Endothelial cell of umbilical vein (primary cell): ENCODE results near the gene RPA1.

Experiments used
- EZH2 ChIP-seq: IDR thresholded peaks from 2 replicates; pipeline ENCODE4 v1.6.1; 2012; ENCODE audit warnings: borderline replicate concordance, low read depth, mild to moderate bottlenecking, moderate library complexity, low read length, inconsistent platforms; ENCODE audit not compliant: severe bottlenecking
- FOS ChIP-seq: IDR thresholded peaks from 2 replicates; pipeline ENCODE4 v1.6.1; 2011; ENCODE audit warnings: mild to moderate bottlenecking, low read length, moderate library complexity, borderline replicate concordance; ENCODE audit not compliant: insufficient read depth
- JUN ChIP-seq: IDR thresholded peaks from 2 replicates; pipeline ENCODE4 v1.6.1; 2011; ENCODE audit warnings: borderline replicate concordance, low read depth; ENCODE audit not compliant: insufficient read length, insufficient read depth
- MYC ChIP-seq: IDR thresholded peaks from one replicate; pipeline ENCODE4 v1.6.1; 2011; ENCODE audit warnings: mild to moderate bottlenecking, low read depth, low read length
- POLR2A ChIP-seq: IDR thresholded peaks from 2 replicates; pipeline ENCODE4 v1.6.1; 2012; ENCODE audit warnings: low read depth, mild to moderate bottlenecking, control low read depth, low read length
- POLR2AphosphoS5 ChIP-seq: IDR thresholded peaks from 2 replicates; pipeline ENCODE4 v1.6.1; 2012; ENCODE audit warnings: low read depth, mild to moderate bottlenecking, control low read depth, low read length, moderate library complexity; ENCODE audit not compliant: insufficient read depth
- TF ChIP-seq, protein P1 (sequence below), 2 donors: IDR thresholded peaks; 1 replicate in 1 of 2; 2 replicates in 1 of 2; pipeline ENCODE4 v1.5.1; 2011; ENCODE audit warnings: low read length in 2 of 2, mild to moderate bottlenecking in 2 of 2, moderate library complexity in 2 of 2, control low read depth in 1 of 2, inconsistent platforms in 1 of 2, low read depth in 1 of 2; ENCODE audit not compliant: insufficient read depth in 1 of 2; ENCODE audit errors: extremely low read depth in 1 of 2
- TF ChIP-seq, protein P2 (sequence below): IDR thresholded peaks from 2 replicates; pipeline ENCODE4 v1.6.1; 2011; ENCODE audit not compliant: insufficient read depth, insufficient read length

DNA sequence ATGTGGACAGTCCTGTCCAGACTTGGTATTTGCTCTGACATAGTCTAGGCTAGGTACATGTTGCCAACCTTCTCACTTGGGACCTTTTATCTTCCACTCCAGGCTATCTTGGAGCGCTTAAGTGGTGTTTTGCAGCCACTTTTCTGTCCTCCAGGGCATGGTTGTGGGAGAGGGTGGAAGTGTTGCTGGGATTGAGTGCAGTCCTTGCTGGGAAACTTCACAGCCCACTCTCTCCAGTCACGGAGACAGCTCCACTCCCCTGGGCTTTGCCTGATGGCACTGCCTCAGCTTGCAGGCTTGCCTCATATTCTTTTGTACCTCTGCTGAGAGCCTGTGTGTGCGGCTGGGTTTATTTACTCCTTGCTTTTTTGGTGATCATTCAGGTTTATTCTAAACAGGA is 17.4 kb downstream of the RPA1 start:
- TF ChIP-seq, protein P1, sequence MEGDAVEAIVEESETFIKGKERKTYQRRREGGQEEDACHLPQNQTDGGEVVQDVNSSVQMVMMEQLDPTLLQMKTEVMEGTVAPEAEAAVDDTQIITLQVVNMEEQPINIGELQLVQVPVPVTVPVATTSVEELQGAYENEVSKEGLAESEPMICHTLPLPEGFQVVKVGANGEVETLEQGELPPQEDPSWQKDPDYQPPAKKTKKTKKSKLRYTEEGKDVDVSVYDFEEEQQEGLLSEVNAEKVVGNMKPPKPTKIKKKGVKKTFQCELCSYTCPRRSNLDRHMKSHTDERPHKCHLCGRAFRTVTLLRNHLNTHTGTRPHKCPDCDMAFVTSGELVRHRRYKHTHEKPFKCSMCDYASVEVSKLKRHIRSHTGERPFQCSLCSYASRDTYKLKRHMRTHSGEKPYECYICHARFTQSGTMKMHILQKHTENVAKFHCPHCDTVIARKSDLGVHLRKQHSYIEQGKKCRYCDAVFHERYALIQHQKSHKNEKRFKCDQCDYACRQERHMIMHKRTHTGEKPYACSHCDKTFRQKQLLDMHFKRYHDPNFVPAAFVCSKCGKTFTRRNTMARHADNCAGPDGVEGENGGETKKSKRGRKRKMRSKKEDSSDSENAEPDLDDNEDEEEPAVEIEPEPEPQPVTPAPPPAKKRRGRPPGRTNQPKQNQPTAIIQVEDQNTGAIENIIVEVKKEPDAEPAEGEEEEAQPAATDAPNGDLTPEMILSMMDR (IDR thresholded peaks at IDR 0.05; ENCODE audit: extremely low read depth in 1 of 2, insufficient read depth in 1 of 2, low read depth in 1 of 2, low read length in 2 of 2) = no peak
- TF ChIP-seq EZH2 = no peak
- TF ChIP-seq POLR2A = no peak
- TF ChIP-seq POLR2AphosphoS5 = no peak
- no peak for TF ChIP-seq JUN
- no peak for TF ChIP-seq FOS
- no peak for TF ChIP-seq MYC
- TF ChIP-seq, protein P2, sequence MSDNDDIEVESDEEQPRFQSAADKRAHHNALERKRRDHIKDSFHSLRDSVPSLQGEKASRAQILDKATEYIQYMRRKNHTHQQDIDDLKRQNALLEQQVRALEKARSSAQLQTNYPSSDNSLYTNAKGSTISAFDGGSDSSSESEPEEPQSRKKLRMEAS = no peak
